Stromal cell of bone marrow (primary cell): ENCODE measurements around the gene SCGB3A1.

Source experiments
- DNase-seq: peaks from one replicate; pipeline ENCODE4 v3.0.0-alpha.2; 2012; ENCODE audit warnings: low read depth

The SCGB3A1 gene

GRCh38 chr5:180586870-180587269 lies 4.4 kb downstream of the SCGB3A1 start:
- no peak for DNase-seq

GRCh38 chr5:180586204-180586603 lies 5.1 kb downstream of the SCGB3A1 start:
- DNase-seq: no peak

GRCh38 chr5:180583738-180584137 lies 7.6 kb downstream of the SCGB3A1 start:
- no peak for DNase-seq

GRCh38 chr5:180580681-180581080 lies 10.6 kb downstream of the SCGB3A1 start:
- no peak for DNase-seq

GRCh38 chr5:180575571-180575970 lies 15.7 kb downstream of the SCGB3A1 start:
- peak; percentile 7 for DNase-seq

- no peak for DNase-seq
Observed at GRCh38 chr5:180568914-180569313, 22.4 kb downstream of the SCGB3A1 start.

GRCh38 chr5:180563994-180564393 lies 27.3 kb downstream of the SCGB3A1 start:
- no peak for DNase-seq

GRCh38 chr5:180558232-180558631 lies 33.1 kb downstream of the SCGB3A1 start:
- no peak for DNase-seq

GRCh38 chr5:180557217-180557809 lies 34.0 kb downstream of the SCGB3A1 start:
- DNase-seq: no peak

GRCh38 chr5:180555168-180555921 lies 36.0 kb downstream of the SCGB3A1 start:
- DNase-seq: no peak

GRCh38 chr5:180553530-180553929 lies 37.8 kb downstream of the SCGB3A1 start:
- no peak for DNase-seq

- DNase-seq: no peak
Observed at GRCh38 chr5:180548563-180548962, 42.7 kb downstream of the SCGB3A1 start.

- DNase-seq: no peak
Observed at GRCh38 chr5:180545248-180545647, 46.1 kb downstream of the SCGB3A1 start.

GRCh38 chr5:180541710-180542109 lies 49.6 kb downstream of the SCGB3A1 start:
- no peak for DNase-seq
